Psoas muscle (tissue), 8 donors: ENCODE results near the gene P2RX3. TPM values are rescaled to one million over a fixed set of nuclear protein-coding genes. Genes with fewer than 3 reads are reported as not detected.

Experiments used
- ATAC-seq, 4 donors: fragments of 200-7000 bp; cut with Tn5 transposase; one replicate each; pipeline ENCODE4 v1.9.1; 2020; ENCODE audit warnings: moderate library complexity in 3 of 4, mild to moderate bottlenecking in 2 of 4
- DNase-seq, 2 donors: peaks; one replicate each; pipeline ENCODE4 v3.0.0-alpha.2; 2020
- H3K27ac ChIP-seq: fragments of 200-600 bp; one replicate; pipeline ENCODE4 v1.8.0; 2022
- H3K27me3 ChIP-seq, 3 donors: fragments of 200-600 bp in 1 of 3; one replicate each; pipeline versions ENCODE4 v1.6.1 to v1.8.0; 2013 to 2022; ENCODE audit warnings: low read length in 2 of 3, mild to moderate bottlenecking in 2 of 3, moderate library complexity in 1 of 3; ENCODE audit not compliant: insufficient read depth in 3 of 3
- H3K36me3 ChIP-seq, 2 donors: fragments of 200-600 bp in 1 of 2; one replicate each; pipeline versions ENCODE4 v1.6.1 to v1.8.0; 2013 to 2022; ENCODE audit warnings: low read depth in 1 of 2, mild to moderate bottlenecking in 1 of 2, moderate library complexity in 1 of 2; ENCODE audit not compliant: insufficient read depth in 1 of 2
- H3K4me1 ChIP-seq: fragments of 200-600 bp; one replicate; pipeline ENCODE4 v1.8.0; 2022
- H3K4me3 ChIP-seq: fragments of 200-600 bp; one replicate; pipeline ENCODE4 v1.8.0; 2022; ENCODE audit warnings: mild to moderate bottlenecking
- H3K9me3 ChIP-seq: fragments of 200-600 bp; one replicate; pipeline ENCODE4 v1.8.0; 2022
- WGBS, 3 donors: extraction: QIAGEN DNeasy Blood & Tissue Kit; methylation state at CpG; one replicate each; pipeline versions ENCODE4 v1.1.6 to v1.1.7; 2013; 5-methylcytosine and 5-hydroxymethylcytosine counted together
- intact Hi-C, 2 donors: fragments of 100-400 bp; cut with DNase I; formaldehyde crosslinking; loops; one replicate each; pipeline versions ENCODE4 v1.11.0 to v1.14.2; 2022
- polyA plus RNA-seq, 3 donors: library from polyadenylated mRNA; stranded (reverse); fragments of 200-250 nt; gene quantifications; one replicate each; pipeline ENCODE4 v1.2.3, GENCODE V29; 2013
- total RNA-seq, 4 donors: library from RNA; stranded (reverse); fragmentation: NEBNext Ultra II Directional in 2 of 4; extraction: Animal tissue kit (Norgen Biotek cat#: 25700) in 2 of 4; gene quantifications; one replicate each; pipeline versions ENCODE4 v1.2.1 to v1.2.4, GENCODE V29; 2021 to 2023
- TF ChIP-seq, protein P1 (sequence below): fragments of 200-600 bp; IDR thresholded peaks from one replicate; pipeline ENCODE4 v1.8.0; 2022; ENCODE audit warnings: antibody characterized with exemption
- donor health status: healthy with polysubstance abuse.
- donor health status: DM: no; HTN: no; CAD: no; lungs with moderate emphysema.
- donor health status: Bipolar disorder and iron deficiency.
- donor health status: healthy.
- donor health status: DM: yes; HTN: yes; CAD: no.
- donor health status: DM: no; HTN: no; CAD: no.
- donor health status: DM: no; HTN: no; CAD: no.
- donor health status: DM: yes; HTN: yes; CAD: no.

P2RX3 gene
- total and polyA plus RNA-seq, 7 donors, result 0.21 to 0.90 (median 0.40) TPM

DNA sequence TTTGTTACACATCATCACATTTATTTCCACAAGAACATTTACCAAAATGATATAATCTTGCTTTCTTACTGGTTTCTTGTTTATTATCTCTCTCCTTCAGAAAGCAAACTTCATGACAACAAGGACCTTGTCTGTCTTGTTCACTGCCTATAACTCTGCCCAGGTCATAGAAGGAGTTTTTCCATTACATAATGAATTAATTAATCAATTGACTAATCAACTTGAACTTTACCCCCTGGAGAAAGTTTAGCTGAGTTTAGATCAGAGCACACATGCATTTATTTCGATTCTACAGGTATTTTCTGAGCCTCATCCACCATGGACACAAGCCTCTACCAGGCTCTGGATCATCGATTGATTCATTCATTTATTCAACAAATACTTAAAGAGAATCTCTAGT lies 58.6 kb downstream of the P2RX3 start:
- TF ChIP-seq, protein P1, sequence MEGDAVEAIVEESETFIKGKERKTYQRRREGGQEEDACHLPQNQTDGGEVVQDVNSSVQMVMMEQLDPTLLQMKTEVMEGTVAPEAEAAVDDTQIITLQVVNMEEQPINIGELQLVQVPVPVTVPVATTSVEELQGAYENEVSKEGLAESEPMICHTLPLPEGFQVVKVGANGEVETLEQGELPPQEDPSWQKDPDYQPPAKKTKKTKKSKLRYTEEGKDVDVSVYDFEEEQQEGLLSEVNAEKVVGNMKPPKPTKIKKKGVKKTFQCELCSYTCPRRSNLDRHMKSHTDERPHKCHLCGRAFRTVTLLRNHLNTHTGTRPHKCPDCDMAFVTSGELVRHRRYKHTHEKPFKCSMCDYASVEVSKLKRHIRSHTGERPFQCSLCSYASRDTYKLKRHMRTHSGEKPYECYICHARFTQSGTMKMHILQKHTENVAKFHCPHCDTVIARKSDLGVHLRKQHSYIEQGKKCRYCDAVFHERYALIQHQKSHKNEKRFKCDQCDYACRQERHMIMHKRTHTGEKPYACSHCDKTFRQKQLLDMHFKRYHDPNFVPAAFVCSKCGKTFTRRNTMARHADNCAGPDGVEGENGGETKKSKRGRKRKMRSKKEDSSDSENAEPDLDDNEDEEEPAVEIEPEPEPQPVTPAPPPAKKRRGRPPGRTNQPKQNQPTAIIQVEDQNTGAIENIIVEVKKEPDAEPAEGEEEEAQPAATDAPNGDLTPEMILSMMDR, result no peak
- WGBS, 3 donors, result 62 to 73% (median 72%) methylated on average over 2 of the region's 2 CpGs
- Histone ChIP-seq H3K4me3 (no peak overlapping the region), H3K9me3 (no peaks in the 10 kb centered on the region), H3K27me3 (peaks cover 0 to 5% (median 0%) of the 10 kb centered on the region in 3 donors), H3K27ac (no peak overlapping the region), H3K4me1 (no peaks in the 10 kb centered on the region), H3K36me3 (no peaks in the 10 kb centered on the region)
- no peak for ATAC-seq
- no peak for DNase-seq
- intact Hi-C loops, result no loop called here

DNA sequence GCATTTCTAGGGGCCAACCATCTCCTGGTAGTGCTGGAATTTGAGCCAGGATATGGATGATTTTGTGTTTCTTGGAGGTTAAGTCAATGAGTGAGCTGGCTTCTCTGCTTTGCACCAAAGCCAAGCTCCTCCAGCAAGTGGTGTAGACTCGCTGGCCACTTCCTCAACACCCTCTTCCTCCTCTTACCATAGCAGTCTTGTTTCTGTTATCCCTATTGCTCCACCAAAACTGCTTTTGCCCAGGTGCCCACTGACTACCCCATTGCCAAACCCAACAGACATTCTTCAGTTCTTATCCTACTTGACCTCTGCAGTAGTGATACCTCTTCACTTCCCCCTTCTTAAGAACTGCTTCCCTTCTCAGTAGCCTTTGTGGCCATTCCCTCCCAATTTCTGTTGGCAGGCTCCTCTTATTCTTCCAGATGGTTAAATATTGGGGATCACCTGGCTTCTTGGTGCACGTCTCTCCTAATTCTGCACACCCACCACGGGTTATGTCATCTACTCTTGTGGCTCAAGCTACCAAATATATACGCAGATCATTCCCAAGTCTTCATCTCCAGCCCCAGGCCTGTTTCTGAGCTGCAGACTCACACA lies 59.3 kb downstream of the P2RX3 start:
- no peak for DNase-seq
- TF ChIP-seq, protein P1, result no peak
- Histone ChIP-seq H3K27me3 (peaks cover 0 to 5% (median 0%) of the 10 kb centered on the region in 3 donors), H3K4me1 (no peaks in the 10 kb centered on the region), H3K9me3 (no peaks in the 10 kb centered on the region), H3K27ac (no peak overlapping the region), H3K36me3 (no peaks in the 10 kb centered on the region), H3K4me3 (no peak overlapping the region)
- intact Hi-C loops, result no loop called here
- ATAC-seq, result no peak
- WGBS, 3 donors, result 78 to 82% (median 80%) methylated on average over 4 of the region's 4 CpGs

DNA sequence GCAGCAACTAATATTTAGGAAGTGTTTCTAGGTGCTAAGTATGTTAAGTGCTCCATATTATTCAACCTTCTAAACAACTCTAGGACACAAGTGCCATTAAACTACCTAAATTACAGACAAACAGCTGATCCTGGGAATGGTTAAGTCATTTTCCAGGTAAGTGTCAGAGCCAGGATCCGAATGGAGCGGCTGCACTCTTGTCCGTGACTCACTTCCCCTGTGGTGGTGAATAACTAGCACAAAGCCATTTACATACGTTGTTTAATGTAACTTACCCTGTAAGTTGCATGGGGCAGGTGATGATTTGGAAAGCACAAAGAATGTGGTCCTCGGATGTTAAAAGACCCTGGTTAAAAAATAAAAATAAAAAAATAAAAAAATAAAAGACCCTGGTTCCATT lies 61.1 kb downstream of the P2RX3 start:
- no peaks in the 10 kb centered on the region for H3K36me3 ChIP-seq
- H3K9me3 ChIP-seq, result no peaks in the 10 kb centered on the region
- H3K4me1 ChIP-seq, result no peaks in the 10 kb centered on the region
- intact Hi-C loops, result no loop called here
- ATAC-seq (no peak), DNase-seq (no peak)
- peaks cover 0 to 5% (median 0%) of the 10 kb centered on the region in 3 donors for H3K27me3 ChIP-seq
- 66 to 74% (median 69%) methylated on average over 5 of the region's 5 CpGs for WGBS, 3 donors
- no peak overlapping the region for H3K4me3 ChIP-seq
- no peak overlapping the region for H3K27ac ChIP-seq
- TF ChIP-seq, protein P1, result no peak

DNA sequence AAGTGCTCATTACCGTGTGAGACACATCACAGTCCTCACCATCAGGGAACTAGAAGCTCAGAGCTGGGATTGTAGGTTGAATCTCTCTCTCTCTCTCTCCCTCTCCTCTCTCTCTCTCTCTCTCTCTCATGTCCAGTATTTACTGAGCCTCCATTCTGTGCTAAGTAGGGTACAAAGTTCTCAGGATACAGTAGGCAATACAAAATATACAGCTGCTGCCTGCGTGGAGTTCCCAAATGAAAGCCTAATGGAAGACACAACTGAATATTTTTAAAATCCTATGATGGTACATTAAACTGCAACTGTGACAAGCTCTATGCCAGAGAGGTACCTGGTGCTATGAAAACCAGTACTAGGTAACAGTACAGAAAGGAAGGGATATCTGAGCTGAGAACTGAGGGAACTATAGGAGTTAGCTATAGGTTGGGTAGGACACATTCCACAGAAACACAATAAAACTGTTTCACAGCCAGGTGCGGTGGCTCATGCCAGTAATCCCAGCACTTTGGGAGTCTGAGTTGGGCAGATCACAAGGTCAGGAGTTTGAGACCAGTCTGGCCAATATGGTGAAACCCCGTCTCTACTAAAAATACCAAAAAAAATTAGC lies 61.9 kb downstream of the P2RX3 start:
- intact Hi-C loops, result no loop called here
- DNase-seq (no peak), ATAC-seq (no peak)
- Histone ChIP-seq H3K4me1 (no peaks in the 10 kb centered on the region), H3K36me3 (no peaks in the 10 kb centered on the region), H3K27me3 (peaks cover 0 to 5% (median 0%) of the 10 kb centered on the region in 3 donors), H3K27ac (no peak overlapping the region), H3K9me3 (no peaks in the 10 kb centered on the region), H3K4me3 (no peak overlapping the region)
- WGBS, 3 donors, result 73 to 86% (median 75%) methylated on average over 4 of the region's 4 CpGs
- TF ChIP-seq, protein P1, result no peak
